Measurements from ENCODE around the gene OMP.
"Not testable (repeated sequence)": the region's sequence is repeated elsewhere in the genome, so short reads cannot be mapped to it uniquely, and the experiment has no call there.

The OMP gene

GRCh38 chr11:77086521-77087472 is 15.8 kb upstream of the OMP start:
- DNase-seq (ENCODE audit: low read depth in 2 of 2), result no peak

- DNase-seq (ENCODE audit: low read depth in 2 of 2), result no peak
Measured at GRCh38 chr11:77087723-77088225, 14.9 kb upstream of the OMP start.

- DNase-seq (ENCODE audit: low read depth in 2 of 2), result no peak
Measured at GRCh38 chr11:77088236-77089003, 14.2 kb upstream of the OMP start.

GRCh38 chr11:77089004-77089545 is 13.6 kb upstream of the OMP start:
- no peak for DNase-seq (ENCODE audit: low read depth in 2 of 2)

- no peak for DNase-seq (ENCODE audit: low read depth in 2 of 2)
Measured at GRCh38 chr11:77090046-77090372, 12.6 kb upstream of the OMP start.

GRCh38 chr11:77090373-77091111 is 12.1 kb upstream of the OMP start:
- DNase-seq (ENCODE audit: low read depth in 2 of 2), result no peak

GRCh38 chr11:77091146-77091940 is 11.3 kb upstream of the OMP start:
- DNase-seq (ENCODE audit: low read depth in 2 of 2), result peak; percentile 63 to 74

GRCh38 chr11:77092382-77092781 is 10.3 kb upstream of the OMP start:
- no peak for DNase-seq (ENCODE audit: low read depth in 2 of 2)

- no peak for DNase-seq (ENCODE audit: low read depth in 2 of 2)
Measured at GRCh38 chr11:77093056-77093891, 9.4 kb upstream of the OMP start.

- no peak for DNase-seq (ENCODE audit: low read depth in 2 of 2)
Measured at GRCh38 chr11:77093987-77094840, 8.4 kb upstream of the OMP start.

- no peak for DNase-seq (ENCODE audit: low read depth in 2 of 2)
Measured at GRCh38 chr11:77094841-77095365, 7.7 kb upstream of the OMP start.

- no peak for DNase-seq (ENCODE audit: low read depth in 2 of 2)
Measured at GRCh38 chr11:77095551-77096490, 6.8 kb upstream of the OMP start.

- no peak for DNase-seq (ENCODE audit: low read depth in 2 of 2)
Measured at GRCh38 chr11:77096591-77097019, 6.0 kb upstream of the OMP start.

GRCh38 chr11:77097180-77097579 is 5.5 kb upstream of the OMP start:
- DNase-seq (ENCODE audit: low read depth in 2 of 2), result not testable (repeated sequence)

- no peak for DNase-seq (ENCODE audit: low read depth in 2 of 2)
Measured at GRCh38 chr11:77100166-77101042, 2.2 kb upstream of the OMP start.

GRCh38 chr11:77101043-77101537 is 1.6 kb upstream of the OMP start:
- DNase-seq (ENCODE audit: low read depth in 2 of 2), result no peak
